K562 (cell line): ENCODE measurements around the gene ERMARD. TPM values are rescaled to one million over a fixed set of nuclear protein-coding genes. Genes with fewer than 3 reads are reported as not detected.
A peak's percentile ranks its signal among the peaks of the same experiment; 100 is the strongest.

Source experiments
- ATAC-seq: fragments of 200-7000 bp; cut with Tn5 transposase; 3 replicates; pipeline ENCODE4 v1.9.1; 2020; ENCODE audit warnings: moderate library complexity
- BruUV-seq: library from RNA; stranded (reverse); fragments of 400-500 nt; replicated peaks from 2 replicates; lab custom pipeline; 2021; lab: Mats Ljungman, UMichigan
- CTCF ChIA-PET: fragments of 300-600 bp; formaldehyde crosslinking; extraction: SDS; loops from one replicate; lab custom pipeline; 2021; ENCODE audit warnings: low intra/inter-chr PET ratio; lab: Yijun Ruan, JAX
- POLR2A ChIA-PET: fragments of 300-600, 350-650 bp; sonication (Branson Sonifier 250); formaldehyde crosslinking; extraction: SDS; loops from one replicate; lab custom pipeline; 2021; ENCODE audit warnings: antibody characterized with exemption, inconsistent platforms; lab: Yijun Ruan, JAX
- DNase-seq, 4 experiments: peaks; one replicate each; pipeline versions ENCODE4 v3.0.0 to v3.0.0-alpha.2; 2011 to 2018; ENCODE audit warnings: low spot score in 3 of 4, mixed read lengths in 3 of 4; ENCODE audit errors: extremely low read depth in 1 of 4
- FAIRE-seq: peaks from 2 replicates; lab custom pipeline; 2011; peaks lifted over from hg19 to GRCh38; lab: Jason Lieb, UNC
- H2AFZ ChIP-seq: 2 replicates; pipeline ENCODE4 v1.6.0; 2011; ENCODE audit warnings: low read depth, low read length, control low read depth, inconsistent platforms
- H3K27ac ChIP-seq: fragments of 200-600 bp; 3 replicates; pipeline ENCODE4 v1.8.0; 2011; ENCODE audit warnings: low read depth, mild to moderate bottlenecking, control low read depth, inconsistent platforms, low read length, moderate library complexity, mixed read lengths; ENCODE audit errors: extremely low read depth
- H3K27me3 ChIP-seq, 2 experiments: fragments of 300-600 bp in 1 of 2; 2 replicates in 1 of 2; 3 replicates in 1 of 2; pipeline versions ENCODE4 v1.6.0 to v1.8.0; 2011; ENCODE audit warnings: inconsistent platforms in 2 of 2, low read length in 2 of 2, mild to moderate bottlenecking in 1 of 2, mixed read lengths in 1 of 2, moderate library complexity in 1 of 2; ENCODE audit not compliant: control insufficient read depth in 2 of 2, insufficient read depth in 2 of 2
- H3K36me3 ChIP-seq: fragments of 300-600 bp; 3 replicates; pipeline ENCODE4 v1.8.0; 2011; ENCODE audit warnings: mild to moderate bottlenecking, low read length, inconsistent platforms; ENCODE audit not compliant: control insufficient read depth, insufficient read depth
- H3K4me1 ChIP-seq, 2 experiments: fragments of 200-600 bp in 1 of 2; replicated peaks in 1 of 2; 2 replicates in 1 of 2; 3 replicates in 1 of 2; pipeline versions ENCODE4 v1.5.1 to v1.8.0; 2011; ENCODE audit warnings: inconsistent platforms in 2 of 2, low read length in 2 of 2, mild to moderate bottlenecking in 1 of 2, mixed read lengths in 1 of 2, moderate library complexity in 1 of 2; ENCODE audit not compliant: control insufficient read depth in 2 of 2, insufficient read depth in 2 of 2
- H3K4me2 ChIP-seq: 2 replicates; pipeline ENCODE4 v1.6.1; 2011; ENCODE audit warnings: low read length, control low read depth, inconsistent platforms, mixed read lengths; ENCODE audit not compliant: insufficient read depth
- H3K4me3 ChIP-seq: fragments of 200-600 bp; sonication (generic), shearing (Covaris generic); 2 replicates; pipeline ENCODE4 v1.5.1; 2016; ENCODE audit warnings: control low read depth, inconsistent platforms
- H3K79me2 ChIP-seq: fragments of 200-600 bp; 3 replicates; pipeline ENCODE4 v1.8.0; 2011; ENCODE audit warnings: low read length, inconsistent platforms; ENCODE audit not compliant: control insufficient read depth, insufficient read depth
- H3K9ac ChIP-seq, 2 experiments: 2 replicates each; pipeline versions ENCODE4 v1.6.0 to v1.6.1; 2011; ENCODE audit warnings: low read depth in 2 of 2, low read length in 2 of 2, control low read depth in 1 of 2, inconsistent platforms in 1 of 2, mild to moderate bottlenecking in 1 of 2, mixed read lengths in 1 of 2; ENCODE audit not compliant: insufficient read depth in 1 of 2
- H3K9me1 ChIP-seq: one replicate; pipeline ENCODE4 v1.6.0; 2011; ENCODE audit warnings: inconsistent platforms, mild to moderate bottlenecking, low read length, moderate library complexity; ENCODE audit not compliant: control insufficient read depth, insufficient read depth
- H3K9me3 ChIP-seq: replicated peaks from 2 replicates; pipeline ENCODE4 v1.5.1; 2011; ENCODE audit warnings: low read depth, low read length, inconsistent platforms; ENCODE audit not compliant: control insufficient read depth, insufficient read depth
- H4K20me1 ChIP-seq: replicated peaks from 2 replicates; pipeline ENCODE4 v1.6.1; 2011; ENCODE audit warnings: low read length, inconsistent platforms, mixed read lengths; ENCODE audit not compliant: control insufficient read depth, insufficient read depth
- CBFB ChIP-seq: sonication (generic); formaldehyde crosslinking; IDR thresholded peaks from 2 replicates; pipeline ENCODE4 v1.4.0; 2020; ENCODE audit warnings: mild to moderate bottlenecking, missing genetic modification reagents
- DEAF1 ChIP-seq: fragments of 450-650 bp; formaldehyde crosslinking; IDR thresholded peaks from 2 replicates; pipeline ENCODE4 v1.4.0; 2020; ENCODE audit warnings: mild to moderate bottlenecking, moderate library complexity
- DMBX1 ChIP-seq: fragments of 250-450 bp; sonication (Bioruptor Pico); IDR thresholded peaks from 2 replicates; pipeline ENCODE4 v1.8.0; 2022; ENCODE audit warnings: inconsistent platforms, mild to moderate bottlenecking, moderate library complexity, borderline replicate concordance
- ESRRB ChIP-seq: fragments of 250-450 bp; sonication (Bioruptor Pico); IDR thresholded peaks from 2 replicates; pipeline ENCODE4 v1.5.0; 2020; ENCODE audit warnings: mild to moderate bottlenecking, moderate library complexity, borderline replicate concordance
- FOXJ2 ChIP-seq: fragments of 200-800 bp; sonication (Bioruptor generic); IDR thresholded peaks from 2 replicates; pipeline ENCODE4 v1.6.1; 2016; ENCODE audit warnings: missing genetic modification characterization, missing compliant biosample characterization
- GATAD2A ChIP-seq: fragments of 450-650 bp; IDR thresholded peaks from 2 replicates; pipeline ENCODE4 v1.6.1; 2017
- HDAC2 ChIP-seq: fragments of 450-650 bp; IDR thresholded peaks from 2 replicates; pipeline ENCODE4 v1.6.1; 2016; ENCODE audit warnings: mild to moderate bottlenecking
- HLTF ChIP-seq: fragments of 450-650 bp; IDR thresholded peaks from 2 replicates; pipeline ENCODE4 v1.6.1; 2016
- MCM7 ChIP-seq, 2 experiments: fragments of 450-650 bp; IDR thresholded peaks; 2 replicates each; pipeline ENCODE4 v1.6.1; 2016 to 2018
- MYC ChIP-seq, 2 experiments: fragments of 250-450 bp in 1 of 2; sonication (Bioruptor Pico) in 1 of 2; IDR thresholded peaks; 2 replicates each; pipeline versions ENCODE4 v1.5.1 to v1.6.1; 2012 to 2021; ENCODE audit warnings: low read depth in 2 of 2, borderline replicate concordance in 1 of 2, improper control_type of control experiment in 1 of 2, low read length in 1 of 2, mild to moderate bottlenecking in 1 of 2, moderate library complexity in 1 of 2
- PYGO2 ChIP-seq: fragments of 450-650 bp; IDR thresholded peaks from 2 replicates; pipeline ENCODE4 v1.6.1; 2016; ENCODE audit warnings: mild to moderate bottlenecking, missing genetic modification characterization, moderate library complexity, missing compliant biosample characterization
- SMARCE1 ChIP-seq: fragments of 450-650 bp; IDR thresholded peaks from 2 replicates; pipeline ENCODE4 v1.7.1; 2016; ENCODE audit warnings: mild to moderate bottlenecking
- TEAD4 ChIP-seq, 2 experiments: sonication (generic) in 1 of 2; formaldehyde crosslinking in 1 of 2; IDR thresholded peaks; 2 replicates each; pipeline versions ENCODE4 v1.6.1 to v1.8.0; 2012 to 2022; ENCODE audit warnings: borderline replicate concordance in 1 of 2, inconsistent platforms in 1 of 2, low read length in 1 of 2, mild to moderate bottlenecking in 1 of 2, missing genetic modification reagents in 1 of 2
- TFAM ChIP-seq: fragments of 250-450 bp; sonication (Bioruptor Pico); conservative IDR thresholded peaks from 2 replicates; pipeline ENCODE4 v1.5.0; 2021; ENCODE audit warnings: mild to moderate bottlenecking, moderate library complexity
- USF1 ChIP-seq: sonication (generic); formaldehyde crosslinking; IDR thresholded peaks from 2 replicates; pipeline ENCODE4 v1.9.0; 2022; ENCODE audit warnings: mild to moderate bottlenecking, missing genetic modification reagents
- ZBED1 ChIP-seq: IDR thresholded peaks from 2 replicates; pipeline ENCODE4 v1.6.1; 2014
- ZNF431 ChIP-seq: sonication (generic); formaldehyde crosslinking; IDR thresholded peaks from 2 replicates; pipeline ENCODE4 v1.8.0; 2022; ENCODE audit warnings: mild to moderate bottlenecking, missing genetic modification reagents
- ZNF75A ChIP-seq: fragments of 450-650 bp; formaldehyde crosslinking; IDR thresholded peaks from 2 replicates; pipeline ENCODE4 v1.4.0; 2020; ENCODE audit warnings: mild to moderate bottlenecking
- WGBS: fragments of 100-300 bp; shearing (Covaris generic); methylation state at CpG from one replicate; pipeline ENCODE4 v1.1.6; 2016; ENCODE audit warnings: low coverage, mixed read lengths; ENCODE audit not compliant: insufficient coverage; ENCODE audit errors: missing lambda C conversion rate; 5-methylcytosine and 5-hydroxymethylcytosine counted together
- in situ Hi-C: fragments of 300-500 bp; cut with MboI; formaldehyde crosslinking; loops from 4 replicates; pipeline ENCODE4 v1.15.0; 2018; ENCODE audit warnings: inconsistent platforms, mixed read lengths
- intact Hi-C: fragments of 100-400 bp; cut with micrococcal nuclease; formaldehyde crosslinking; loops from 2 replicates; pipeline ENCODE4 v1.14.2; 2022
- polyA plus RNA-seq, 8 experiments: library from polyadenylated mRNA; depleted of rRNA in 4 of 8; stranded (reverse) in 5 of 8; unstranded in 3 of 8; fragments of >200 nt; fragmentation: Nextera tagmentation in 2 of 8; fragmentation: Illumina TruSeq in 1 of 8; extraction: Ambion mirVana in 2 of 8; extraction: Trizol in 1 of 8; gene quantifications; 2 replicates each; pipeline versions ENCODE4 v1.2.1 to v1.2.3, GENCODE V29; 2011 to 2014; ENCODE audit warnings: inconsistent platforms in 1 of 8, missing spikeins in 1 of 8
- total RNA-seq, 7 experiments: library from RNA; depleted of rRNA in 6 of 7; stranded (reverse); fragments of >200 nt in 6 of 7; fragmentation: Illumina TruSeq in 2 of 7; extraction: Trizol in 2 of 7; gene quantifications; 2 replicates each; pipeline versions ENCODE4 v1.2.1 to v1.2.3, GENCODE V29; 2011 to 2021; ENCODE audit warnings: low replicate concordance in 1 of 7
- TF ChIP-seq, protein P1 (sequence below): fragments of 450-650 bp; conservative IDR thresholded peaks from 2 replicates; pipeline ENCODE4 v1.6.1; 2016; ENCODE audit warnings: missing genetic modification characterization, low read depth, mild to moderate bottlenecking, control low read depth, missing compliant biosample characterization

Gene ERMARD
- total and polyA plus RNA-seq, 9 of the 15 experiments (the other 6 are each of a cell fraction or from before 2014, with no cell fraction given): 14.5 to 68.6 (median 27.7) TPM

DNA sequence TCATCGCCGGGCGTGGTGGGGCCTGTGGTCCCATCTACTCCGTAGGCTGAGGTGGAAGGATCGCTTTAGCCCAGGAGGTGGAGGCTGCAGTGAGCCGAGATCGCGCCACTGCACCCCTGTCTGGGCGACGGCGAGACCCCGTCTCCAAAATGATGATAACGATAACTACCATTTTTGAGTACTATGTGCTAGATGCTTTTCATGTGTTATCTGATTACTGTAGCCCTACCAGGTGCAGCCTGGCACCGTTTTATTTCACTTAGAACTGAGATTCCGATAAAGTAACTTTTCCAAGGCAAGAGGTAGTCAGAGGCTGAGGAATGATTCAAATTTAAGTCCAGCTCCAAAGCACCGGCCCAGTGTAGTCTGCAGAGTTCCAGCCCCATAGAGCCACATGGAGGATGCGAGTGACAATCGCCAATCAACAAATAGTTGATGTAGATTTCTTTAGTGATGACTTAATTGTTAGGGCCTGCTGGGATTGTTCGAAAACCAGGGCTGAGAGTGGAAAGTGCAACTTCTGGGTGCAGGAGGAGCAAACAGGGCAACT lies 727 bp downstream of the ERMARD start:
- ATAC-seq: peak; percentile 8
- TF ChIP-seq PYGO2 (tag) (0 out of 2 replicates have a peak, but pooled peaks have one; percentile 24), ZNF75A (CRISPR knock-in tag) (0 out of 2 replicates have a peak, but pooled peaks have one; percentile 19), USF1 (CRISPR knock-in tag) (no peak), MCM7 (IDR thresholded peaks at IDR 0.05) (no peak), HLTF (0 out of 2 replicates have a peak, but pooled peaks have one; percentile 20), MYC (IDR thresholded peaks at IDR 0.05; ENCODE audit: low read depth, low read length) (no peak), MYC (CRISPR knock-in tag; IDR thresholded peaks at IDR 0.05; ENCODE audit: borderline replicate concordance, low read depth) (peak; percentile 25; the same call in 1 of the 2 replicates), TFAM (no peak), ZBED1 (peak; percentile 20; the same call in 1 of the 2 replicates), ESRRB (no peak), DEAF1 (CRISPR knock-in tag) (no peak), GATAD2A (no peak), DMBX1 (no peak), TEAD4 (IDR thresholded peaks at IDR 0.05; ENCODE audit: low read length) (no peak), TEAD4 (CRISPR knock-in tag; IDR thresholded peaks at IDR 0.05; ENCODE audit: borderline replicate concordance) (0 out of 2 replicates have a peak, but pooled peaks have one; percentile 20), CBFB (CRISPR knock-in tag) (peak; percentile 70; the same call in 1 of the 2 replicates), ZNF431 (CRISPR knock-in tag) (0 out of 2 replicates have a peak, but pooled peaks have one; percentile 35), HDAC2 (0 out of 2 replicates have a peak, but pooled peaks have one; percentile 20), FOXJ2 (tag) (no peak), SMARCE1 (peak; percentile 54; the same call in 1 of the 2 replicates)
- TF ChIP-seq, protein P1, sequence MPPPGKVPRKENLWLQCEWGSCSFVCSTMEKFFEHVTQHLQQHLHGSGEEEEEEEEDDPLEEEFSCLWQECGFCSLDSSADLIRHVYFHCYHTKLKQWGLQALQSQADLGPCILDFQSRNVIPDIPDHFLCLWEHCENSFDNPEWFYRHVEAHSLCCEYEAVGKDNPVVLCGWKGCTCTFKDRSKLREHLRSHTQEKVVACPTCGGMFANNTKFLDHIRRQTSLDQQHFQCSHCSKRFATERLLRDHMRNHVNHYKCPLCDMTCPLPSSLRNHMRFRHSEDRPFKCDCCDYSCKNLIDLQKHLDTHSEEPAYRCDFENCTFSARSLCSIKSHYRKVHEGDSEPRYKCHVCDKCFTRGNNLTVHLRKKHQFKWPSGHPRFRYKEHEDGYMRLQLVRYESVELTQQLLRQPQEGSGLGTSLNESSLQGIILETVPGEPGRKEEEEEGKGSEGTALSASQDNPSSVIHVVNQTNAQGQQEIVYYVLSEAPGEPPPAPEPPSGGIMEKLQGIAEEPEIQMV: 0 out of 2 replicates have a peak, but pooled peaks have one; percentile 17

More for the DNA sequence above, 727 bp downstream of the ERMARD start:
- peaks cover 9 to 16% of the 10 kb centered on the region in 2 experiments for H3K4me1 ChIP-seq
- no peaks in the 10 kb centered on the region for H3K9me1 ChIP-seq
- in situ Hi-C loops (no loop called here), intact Hi-C loops (no loop called here)
- ChIA-PET CTCF (interaction anchor here (1.0 kb wide), 1 partner anchor 28 kb away, joined by 4 read pairs; no protein-coding TSS in a partner anchor), POLR2A (interaction anchor here (0.6 to 5.0 kb wide), 14 partner anchors 9 to 70 kb away, joined by 3 to 27 read pairs (median 6); no protein-coding TSS in a partner anchor)
- H3K36me3 ChIP-seq: peaks cover 19% of the 10 kb centered on the region; the same call in 2 of the 3 replicates
- no TSS peak for BruUV-seq
- H3K4me2 ChIP-seq: peak overlapping the region; percentile 99
- peak overlapping the region; percentile 94 for H2AFZ ChIP-seq
- H3K9me3 ChIP-seq: no peaks in the 10 kb centered on the region
- H3K4me3 ChIP-seq: peak overlapping the region; percentile 64
- no peaks in the 10 kb centered on the region for H4K20me1 ChIP-seq
- H3K79me2 ChIP-seq: peaks cover 34% of the 10 kb centered on the region
- DNase-seq (peak in 1 of 4 experiments; percentile 36), FAIRE-seq (no peak)
- no peaks in the 10 kb centered on the region for H3K27me3 ChIP-seq
- 2% methylated on average over 19 of the region's 19 CpGs for WGBS
- H3K27ac ChIP-seq: peak overlapping the region; percentile 89
- H3K9ac ChIP-seq: peak overlapping the region; percentile 95 to 99
